Neural progenitor cell (in vitro differentiated cells): ENCODE measurements around the gene UBAC1. TPM values are rescaled to one million over a fixed set of nuclear protein-coding genes. Genes with fewer than 3 reads are reported as not detected.

Experiments used
- DNase-seq: peaks from one replicate; pipeline ENCODE4 v3.0.0-alpha.2; 2016; ENCODE audit warnings: low spot score
- H2AFZ ChIP-seq: fragments of 200-600 bp; sonication (generic); replicated peaks from 2 replicates; pipeline ENCODE4 v1.6.1; 2016; ENCODE audit warnings: antibody characterized with exemption
- H3F3A ChIP-seq: fragments of 200-600 bp; sonication (generic); 2 replicates; pipeline ENCODE4 v1.6.1; 2016; ENCODE audit warnings: antibody characterized with exemption, low read depth
- H3K27ac ChIP-seq: fragments of 200-600 bp; sonication (generic); 2 replicates; pipeline ENCODE4 v1.5.1; 2016; ENCODE audit warnings: mild to moderate bottlenecking
- H3K27me3 ChIP-seq: fragments of 200-600 bp; sonication (generic); 2 replicates; pipeline ENCODE4 v1.6.1; 2016; ENCODE audit warnings: mild to moderate bottlenecking, moderate library complexity
- H3K36me3 ChIP-seq: fragments of 200-600 bp; sonication (generic); 2 replicates; pipeline ENCODE4 v1.5.1; 2016
- H3K4me1 ChIP-seq: fragments of 200-600 bp; sonication (generic); 2 replicates; pipeline ENCODE4 v1.6.1; 2016; ENCODE audit warnings: mixed run types
- H3K4me2 ChIP-seq: fragments of 200-600 bp; sonication (generic); 2 replicates; pipeline ENCODE4 v1.6.1; 2016
- H3K4me3 ChIP-seq: fragments of 200-600 bp; sonication (generic); 2 replicates; pipeline ENCODE4 v1.5.1; 2016
- H3K79me2 ChIP-seq: fragments of 200-600 bp; sonication (generic); 2 replicates; pipeline ENCODE4 v1.6.1; 2016; ENCODE audit warnings: low read depth
- H3K9ac ChIP-seq: fragments of 200-600 bp; sonication (generic); 2 replicates; pipeline ENCODE4 v1.6.1; 2016
- H3K9me3 ChIP-seq: fragments of 200-600 bp; sonication (generic); 2 replicates; pipeline ENCODE4 v1.5.1; 2016; ENCODE audit warnings: low read depth
- H4K20me1 ChIP-seq: fragments of 200-600 bp; sonication (generic); 2 replicates; pipeline ENCODE4 v1.6.1; 2016; ENCODE audit warnings: low read depth
- H3K27ac Mint-ChIP-seq: 3 replicates; pipeline ENCODE4 v1.8.0; 2021; ENCODE audit warnings: mixed read lengths
- H3K27me3 Mint-ChIP-seq: 2 replicates; pipeline ENCODE4 v1.8.0; 2022; ENCODE audit warnings: low read depth, mild to moderate bottlenecking, inconsistent platforms, moderate library complexity, mixed read lengths; ENCODE audit not compliant: insufficient read depth
- H3K36me3 Mint-ChIP-seq: 3 replicates; pipeline ENCODE4 v1.8.0; 2021; ENCODE audit warnings: mixed read lengths
- H3K4me1 Mint-ChIP-seq: 3 replicates; pipeline ENCODE4 v1.8.0; 2021; ENCODE audit warnings: mixed read lengths
- H3K4me3 Mint-ChIP-seq: 3 replicates; pipeline ENCODE4 v1.8.0; 2021; ENCODE audit warnings: mild to moderate bottlenecking, moderate library complexity, mixed read lengths
- H3K9me3 Mint-ChIP-seq: 3 replicates; pipeline ENCODE4 v1.8.0; 2020; ENCODE audit warnings: mixed read lengths
- EZH2 ChIP-seq: fragments of 200-600 bp; sonication (generic); IDR thresholded peaks from 2 replicates; pipeline ENCODE4 v1.6.1; 2017; ENCODE audit warnings: antibody characterized with exemption, mild to moderate bottlenecking, moderate library complexity
- EZH2phosphoT487 ChIP-seq: fragments of 200-600 bp; sonication (generic); IDR thresholded peaks from 2 replicates; pipeline ENCODE4 v1.6.1; 2017; ENCODE audit warnings: antibody characterized with exemption
- total RNA-seq: library from RNA; depleted of rRNA; stranded (reverse); fragments of >200 nt; gene quantifications from 2 replicates; pipeline ENCODE4 v1.2.3, GENCODE V29; 2015; ENCODE audit warnings: low replicate concordance
- TF ChIP-seq, protein P1 (sequence below): fragments of 200-600 bp; sonication (generic); IDR thresholded peaks from 2 replicates; pipeline ENCODE4 v1.5.1; 2017; ENCODE audit warnings: antibody characterized with exemption, mild to moderate bottlenecking

Gene UBAC1
- total RNA-seq, 1 donor from 2014 or later: 66.0 TPM

DNA sequence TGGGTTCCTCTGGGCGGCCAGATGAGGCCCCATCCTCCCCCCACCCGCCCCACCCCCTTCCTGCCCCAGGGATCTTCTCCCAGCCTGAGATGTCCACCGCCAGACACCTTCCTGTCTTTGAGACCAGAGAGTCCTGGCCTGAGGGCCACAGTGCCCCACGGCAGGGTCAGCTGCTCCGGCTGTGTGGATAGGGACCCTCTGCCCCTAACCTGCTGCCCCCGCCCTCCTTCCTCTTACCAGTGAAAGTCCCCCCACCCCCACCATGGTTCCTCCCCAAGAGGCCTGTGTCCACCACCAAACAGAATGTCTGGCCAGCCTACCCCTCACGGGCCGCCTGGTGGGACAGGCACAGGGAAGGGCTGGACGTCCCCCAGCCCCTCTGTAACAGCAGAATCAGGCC, 43.0 kb upstream of the UBAC1 start:
- peak overlapping the region; percentile 88 for H3K27ac ChIP-seq
- H3K27ac Mint-ChIP-seq: peak overlapping the region; percentile 88

DNA sequence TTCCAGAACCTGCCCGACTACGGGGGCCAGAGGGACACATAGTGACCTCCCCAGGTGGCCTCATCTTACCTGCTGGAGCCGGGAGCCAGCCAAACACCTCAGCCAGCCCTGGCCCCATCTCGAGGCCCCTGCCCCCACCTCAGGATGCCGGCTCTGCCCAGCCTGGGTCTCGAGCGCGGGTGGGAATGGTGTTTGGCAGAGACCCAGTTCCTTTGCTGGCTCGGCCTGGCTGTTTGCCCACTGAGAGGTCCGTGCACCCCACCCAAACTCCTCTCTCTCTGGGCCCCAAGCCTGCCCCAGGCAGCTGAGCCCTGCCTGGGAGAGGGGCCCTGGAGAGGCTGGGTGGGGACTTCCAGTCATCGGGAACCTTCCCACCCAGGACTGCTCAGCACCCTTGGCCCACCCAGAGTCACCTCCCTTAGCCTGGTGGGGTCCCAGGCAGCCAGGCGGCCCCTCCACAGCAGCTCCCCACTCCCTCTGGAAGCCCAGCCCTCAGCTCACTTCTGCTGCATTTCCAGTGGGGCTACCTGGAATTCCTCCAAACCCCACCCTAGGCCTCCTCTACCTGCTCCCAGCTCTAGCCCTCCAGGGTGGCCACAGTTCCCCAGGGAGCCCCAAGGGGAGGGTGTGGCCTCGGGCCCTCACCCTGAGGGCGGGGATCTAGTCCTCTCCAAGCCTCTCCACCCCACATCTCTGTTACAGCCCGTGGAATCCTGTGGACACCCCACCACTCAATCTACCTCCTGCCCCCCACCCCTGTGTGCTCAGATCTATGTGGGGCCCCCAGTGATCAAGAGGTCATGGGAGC, 42.4 kb upstream of the UBAC1 start:
- H3K36me3 ChIP-seq: no peaks in the 10 kb centered on the region
- no peak for DNase-seq
- Mint-ChIP-seq H3K27me3 (peaks cover 15% of the 10 kb centered on the region), H3K9me3 (no peaks in the 10 kb centered on the region), H3K4me1 (peaks cover 54% of the 10 kb centered on the region), H3K36me3 (no peaks in the 10 kb centered on the region), H3K27ac (no peak overlapping the region), H3K4me3 (no peak overlapping the region)
- H3F3A ChIP-seq: peaks cover 19% of the 10 kb centered on the region
- peak overlapping the region; percentile 76 for H3K4me2 ChIP-seq
- no peaks in the 10 kb centered on the region for H4K20me1 ChIP-seq
- no peaks in the 10 kb centered on the region for H3K27me3 ChIP-seq
- no peak overlapping the region for H2AFZ ChIP-seq
- no peaks in the 10 kb centered on the region for H3K9me3 ChIP-seq
- H3K9ac ChIP-seq: no peak overlapping the region
- no peak for TF ChIP-seq EZH2
- TF ChIP-seq EZH2phosphoT487: no peak
- TF ChIP-seq, protein P1, sequence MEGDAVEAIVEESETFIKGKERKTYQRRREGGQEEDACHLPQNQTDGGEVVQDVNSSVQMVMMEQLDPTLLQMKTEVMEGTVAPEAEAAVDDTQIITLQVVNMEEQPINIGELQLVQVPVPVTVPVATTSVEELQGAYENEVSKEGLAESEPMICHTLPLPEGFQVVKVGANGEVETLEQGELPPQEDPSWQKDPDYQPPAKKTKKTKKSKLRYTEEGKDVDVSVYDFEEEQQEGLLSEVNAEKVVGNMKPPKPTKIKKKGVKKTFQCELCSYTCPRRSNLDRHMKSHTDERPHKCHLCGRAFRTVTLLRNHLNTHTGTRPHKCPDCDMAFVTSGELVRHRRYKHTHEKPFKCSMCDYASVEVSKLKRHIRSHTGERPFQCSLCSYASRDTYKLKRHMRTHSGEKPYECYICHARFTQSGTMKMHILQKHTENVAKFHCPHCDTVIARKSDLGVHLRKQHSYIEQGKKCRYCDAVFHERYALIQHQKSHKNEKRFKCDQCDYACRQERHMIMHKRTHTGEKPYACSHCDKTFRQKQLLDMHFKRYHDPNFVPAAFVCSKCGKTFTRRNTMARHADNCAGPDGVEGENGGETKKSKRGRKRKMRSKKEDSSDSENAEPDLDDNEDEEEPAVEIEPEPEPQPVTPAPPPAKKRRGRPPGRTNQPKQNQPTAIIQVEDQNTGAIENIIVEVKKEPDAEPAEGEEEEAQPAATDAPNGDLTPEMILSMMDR: no peak
- H3K27ac ChIP-seq: no peak overlapping the region
- no peaks in the 10 kb centered on the region for H3K79me2 ChIP-seq
- H3K4me3 ChIP-seq: no peak overlapping the region
- H3K4me1 ChIP-seq: peaks cover 60% of the 10 kb centered on the region

More for the DNA sequence above, 43.0 kb upstream of the UBAC1 start:
- no peak overlapping the region for H3K4me3 Mint-ChIP-seq
- Histone ChIP-seq H2AFZ (no peak overlapping the region), H3K27me3 (no peaks in the 10 kb centered on the region), H3K9me3 (no peaks in the 10 kb centered on the region), H3K4me2 (peak overlapping the region; percentile 76), H3K9ac (no peak overlapping the region), H3K36me3 (no peaks in the 10 kb centered on the region), H3K79me2 (no peaks in the 10 kb centered on the region), H3K4me3 (peak overlapping the region; percentile 25), H4K20me1 (no peaks in the 10 kb centered on the region), H3F3A (peaks cover 19% of the 10 kb centered on the region), H3K4me1 (peaks cover 60% of the 10 kb centered on the region)
- peaks cover 15% of the 10 kb centered on the region for H3K27me3 Mint-ChIP-seq
- DNase-seq: no peak
- TF ChIP-seq, protein P1: no peak
- no peak for TF ChIP-seq EZH2phosphoT487
- TF ChIP-seq EZH2: no peak
- H3K36me3 Mint-ChIP-seq: no peaks in the 10 kb centered on the region
- no peaks in the 10 kb centered on the region for H3K9me3 Mint-ChIP-seq
- H3K4me1 Mint-ChIP-seq: peaks cover 58% of the 10 kb centered on the region

DNA sequence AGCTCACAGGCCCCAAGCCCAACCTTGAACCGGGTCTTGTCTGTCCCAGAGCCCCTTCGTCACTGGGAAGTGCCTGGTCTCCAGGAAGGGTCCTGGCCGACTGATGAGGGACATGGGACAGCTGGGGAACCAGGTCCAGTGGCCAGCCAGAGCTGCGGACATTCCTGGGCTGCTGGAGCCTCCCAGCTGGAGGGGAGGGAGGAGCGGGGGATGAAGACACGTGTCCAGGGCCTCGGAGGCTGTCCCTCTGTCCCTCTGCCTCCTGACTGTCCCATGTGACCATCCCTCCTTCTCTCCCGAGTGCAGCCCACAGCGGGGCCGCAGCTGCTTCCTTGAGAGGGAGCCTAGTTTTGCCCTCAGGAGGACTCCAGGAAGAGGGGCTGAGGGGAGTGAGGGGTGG, 41.7 kb upstream of the UBAC1 start:
- no peaks in the 10 kb centered on the region for H3K79me2 ChIP-seq
- peaks cover 47% of the 10 kb centered on the region for H3K4me1 Mint-ChIP-seq
- H3K27ac Mint-ChIP-seq: peak overlapping the region; percentile 37
- H3F3A ChIP-seq: peaks cover 16% of the 10 kb centered on the region
- H3K9ac ChIP-seq: no peak overlapping the region
- no peak overlapping the region for H3K27ac ChIP-seq
- H3K9me3 Mint-ChIP-seq: no peaks in the 10 kb centered on the region
- H3K27me3 Mint-ChIP-seq: peaks cover 9% of the 10 kb centered on the region
- TF ChIP-seq, protein P1: no peak
- TF ChIP-seq EZH2: no peak
- TF ChIP-seq EZH2phosphoT487: no peak
- no peaks in the 10 kb centered on the region for H3K27me3 ChIP-seq
- H3K4me1 ChIP-seq: peaks cover 54% of the 10 kb centered on the region
- no peaks in the 10 kb centered on the region for H3K9me3 ChIP-seq
- no peaks in the 10 kb centered on the region for H3K36me3 Mint-ChIP-seq
- H4K20me1 ChIP-seq: no peaks in the 10 kb centered on the region
- H3K4me3 Mint-ChIP-seq: no peak overlapping the region
- peak; percentile 40 for DNase-seq
- no peaks in the 10 kb centered on the region for H3K36me3 ChIP-seq
- no peak overlapping the region for H3K4me3 ChIP-seq
- H3K4me2 ChIP-seq: peak overlapping the region; percentile 3
- H2AFZ ChIP-seq: no peak overlapping the region
